ENCODE data around the gene RTN4R.

Gene RTN4R

GRCh38 chr22:20232781-20233180 lies 35.3 kb downstream of the RTN4R start:
- Histone ChIP-seq H3K4me1 (ENCODE audit: control insufficient read depth, insufficient read depth, low read length) (no peaks in the 10 kb centered on the region), H3K36me3 (ENCODE audit: control insufficient read depth in 2 of 2, insufficient read depth in 1 of 2, low read length in 2 of 2) (no peaks in the 10 kb centered on the region), H3K9me3 (ENCODE audit: control insufficient read depth, insufficient read depth, low read depth, low read length) (no peaks in the 10 kb centered on the region), H3K27ac (ENCODE audit: extremely low read depth, low read depth, low read length) (no peak overlapping the region), H3K4me3 (ENCODE audit: low read depth, low read length) (no peak overlapping the region)
- TF ChIP-seq ZNF664 (tag by site-specific recombination; IDR thresholded peaks at IDR 0.05) (no peak), FEZF1 (tag by site-specific recombination; IDR thresholded peaks at IDR 0.05) (no peak), ZNF624 (tag by site-specific recombination; IDR thresholded peaks at IDR 0.05) (no peak), ZNF707 (tag by site-specific recombination; IDR thresholded peaks at IDR 0.05) (no peak), INSM2 (tag by site-specific recombination; IDR thresholded peaks at IDR 0.05) (no peak), ZFP41 (tag by site-specific recombination; IDR thresholded peaks at IDR 0.05; ENCODE audit: borderline replicate concordance) (no peak), ZNF148 (tag by site-specific recombination; IDR thresholded peaks at IDR 0.05; ENCODE audit: borderline replicate concordance) (no peak), ZNF354C (tag by site-specific recombination; IDR thresholded peaks at IDR 0.05; ENCODE audit: borderline replicate concordance, low read depth) (no peak)
- POLR2A ChIA-PET: no interaction called here
- CTCF ChIA-PET: no interaction called here

- no peak overlapping the region for H3K27ac ChIP-seq (ENCODE audit: extremely low read depth, low read depth, low read length)
- no peaks in the 10 kb centered on the region for H3K9me3 ChIP-seq (ENCODE audit: control insufficient read depth, insufficient read depth, low read depth, low read length)
- no peaks in the 10 kb centered on the region for H3K36me3 ChIP-seq (ENCODE audit: control insufficient read depth in 2 of 2, insufficient read depth in 1 of 2, low read length in 2 of 2)
- POLR2A ChIA-PET: no interaction called here
- no peak for TF ChIP-seq ZNF76 (tag by site-specific recombination; IDR thresholded peaks at IDR 0.05; ENCODE audit: borderline replicate concordance, low read depth)
- no peak for TF ChIP-seq ZNF571 (tag by site-specific recombination; IDR thresholded peaks at IDR 0.05)
- TF ChIP-seq ZIC2 (tag by site-specific recombination; IDR thresholded peaks at IDR 0.05): peak; percentile 87
- no peak for TF ChIP-seq KLF17 (tag by site-specific recombination; IDR thresholded peaks at IDR 0.05)
- H3K4me1 ChIP-seq (ENCODE audit: control insufficient read depth, insufficient read depth, low read length): no peaks in the 10 kb centered on the region
- no peak overlapping the region for H3K4me3 ChIP-seq (ENCODE audit: low read depth, low read length)
- CTCF ChIA-PET: no interaction called here
These were observed 35.9 kb downstream of the RTN4R start for GRCh38 chr22:20232237-20232598.

- POLR2A ChIA-PET: no interaction called here
- no peaks in the 10 kb centered on the region for H3K36me3 ChIP-seq (ENCODE audit: control insufficient read depth in 2 of 2, insufficient read depth in 1 of 2, low read length in 2 of 2)
- CTCF ChIA-PET: interaction anchor here (0.6 kb wide), 1 partner anchor 392 kb away, joined by 4 read pairs; no protein-coding TSS in a partner anchor
- H3K4me1 ChIP-seq (ENCODE audit: control insufficient read depth, insufficient read depth, low read length): no peaks in the 10 kb centered on the region
- no peak overlapping the region for H3K27ac ChIP-seq (ENCODE audit: extremely low read depth, low read depth, low read length)
- 0 out of 2 replicates have a peak, but pooled peaks have one; percentile 5 for TF ChIP-seq EGR2 (tag by site-specific recombination; IDR thresholded peaks at IDR 0.05; ENCODE audit: low read depth)
- TF ChIP-seq ZNF19 (tag by site-specific recombination; IDR thresholded peaks at IDR 0.05; ENCODE audit: low read depth): no peak
- peak; percentile 73 for TF ChIP-seq GLIS1 (tag by site-specific recombination; IDR thresholded peaks at IDR 0.05)
- 0 out of 2 replicates have a peak, but pooled peaks have one; percentile 9 for TF ChIP-seq SP2 (tag by site-specific recombination; IDR thresholded peaks at IDR 0.05)
- TF ChIP-seq ZNF571 (tag by site-specific recombination; IDR thresholded peaks at IDR 0.05): no peak
- H3K4me3 ChIP-seq (ENCODE audit: low read depth, low read length): no peak overlapping the region
- H3K9me3 ChIP-seq (ENCODE audit: control insufficient read depth, insufficient read depth, low read depth, low read length): no peaks in the 10 kb centered on the region
These were observed 36.4 kb downstream of the RTN4R start for GRCh38 chr22:20231514-20232236.

Data from HEK293 (cell line).